Raji (cell line): Measurements from ENCODE around the gene TOP1.

ENCODE experiments used
- POLR2A ChIP-seq: IDR thresholded peaks from 2 replicates; pipeline ENCODE4 v1.6.1; 2011; ENCODE audit warnings: low read depth, low read length, control low read depth; ENCODE audit not compliant: insufficient read depth

TOP1 gene

DNA sequence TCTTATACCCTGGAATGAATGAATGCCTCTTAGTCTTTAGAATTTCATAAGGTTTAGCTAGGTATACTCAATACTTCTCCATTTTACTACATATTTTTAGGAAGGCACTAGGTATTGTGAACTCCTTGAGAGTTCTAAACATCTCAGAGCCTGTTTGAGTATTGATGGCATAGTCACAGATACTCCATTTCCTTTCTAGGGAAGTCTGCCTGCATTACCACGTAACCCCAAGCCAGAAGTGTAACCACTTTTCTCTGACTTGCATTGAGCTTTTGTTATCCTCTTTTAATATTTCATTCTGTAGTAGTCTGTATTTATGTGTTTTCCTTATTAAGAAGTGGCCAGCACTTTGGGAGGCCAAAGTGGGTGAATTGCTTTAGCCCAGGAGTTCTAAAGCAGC, 12.2 kb downstream of the TOP1 start:
- no peak for TF ChIP-seq POLR2A

GRCh38 chr20:41041693-41042092, 13.1 kb downstream of the TOP1 start:
- no peak for TF ChIP-seq POLR2A

DNA sequence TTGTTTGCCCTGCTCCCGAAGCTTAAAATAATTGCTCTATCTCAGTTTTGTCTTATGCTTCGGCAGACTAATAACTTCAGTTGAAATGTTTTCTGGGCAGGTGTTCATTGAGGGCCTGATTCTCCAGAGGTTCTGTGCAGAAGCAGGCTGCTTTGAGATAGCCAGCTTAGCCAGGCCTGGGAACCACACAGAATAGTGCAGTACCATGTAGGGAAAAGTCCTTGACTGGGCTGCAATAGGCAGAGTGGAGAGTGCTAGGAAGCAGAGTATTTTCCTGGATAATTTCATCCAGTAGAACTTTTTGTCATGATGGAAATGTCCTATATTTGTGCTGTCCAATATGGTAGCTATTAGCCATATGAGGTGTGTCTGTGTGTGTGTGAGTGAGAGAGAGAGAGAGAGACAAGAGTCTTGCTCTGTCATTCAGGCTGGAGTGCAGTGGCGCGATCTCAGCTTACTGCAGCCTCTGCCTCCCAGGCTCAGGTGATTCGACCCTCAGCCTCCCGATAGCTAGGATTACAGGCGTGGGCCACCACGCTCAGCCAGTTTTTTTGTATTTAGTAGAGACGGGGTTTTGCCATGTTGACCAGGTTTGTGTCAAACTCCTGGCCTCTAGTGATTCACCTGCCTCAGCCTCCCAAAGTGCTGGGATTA, 15.9 kb downstream of the TOP1 start:
- TF ChIP-seq POLR2A = no peak

DNA sequence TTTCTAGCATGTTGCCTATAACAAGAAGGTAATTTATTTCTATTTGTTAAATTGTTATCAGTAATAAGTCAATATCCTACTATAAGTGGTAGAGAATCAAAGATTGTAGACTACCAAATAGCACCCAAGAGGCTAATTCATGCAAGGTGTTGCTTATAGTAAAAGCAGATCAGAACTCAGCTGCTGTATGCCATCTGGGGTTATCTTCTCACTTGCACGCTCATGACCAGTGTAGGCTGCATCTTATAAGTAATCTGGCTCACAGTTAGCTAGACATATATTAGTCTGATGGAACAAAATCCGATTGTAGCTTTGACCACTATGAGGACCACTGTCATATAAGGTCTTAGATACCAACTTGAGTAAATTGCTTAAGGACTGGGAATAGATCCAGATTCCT, 17.0 kb downstream of the TOP1 start:
- no peak for TF ChIP-seq POLR2A

DNA sequence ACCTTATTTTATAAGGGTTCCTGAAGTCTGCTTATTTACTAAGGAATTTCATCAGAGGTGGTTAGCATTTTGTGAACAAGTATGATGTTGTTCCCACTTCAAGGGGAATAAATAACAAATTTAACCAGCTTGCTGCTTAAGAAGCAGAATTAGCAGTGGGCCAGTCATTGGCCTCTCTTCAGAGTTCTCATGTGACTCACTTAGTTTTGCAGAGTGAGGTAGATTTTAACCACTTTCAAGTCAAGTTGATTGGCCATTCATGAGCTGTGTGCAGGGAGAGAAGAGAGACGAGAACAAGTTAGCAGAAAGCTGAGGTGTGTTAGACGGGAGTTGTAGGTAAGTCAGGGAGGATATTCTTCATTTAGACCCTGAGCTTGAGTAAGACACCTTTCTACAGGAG, 18.1 kb downstream of the TOP1 start:
- TF ChIP-seq POLR2A = no peak

- no peak for TF ChIP-seq POLR2A
These were observed 18.8 kb downstream of the TOP1 start for GRCh38 chr20:41047279-41047974.

GRCh38 chr20:41047975-41048305, 19.3 kb downstream of the TOP1 start:
- no peak for TF ChIP-seq POLR2A

DNA sequence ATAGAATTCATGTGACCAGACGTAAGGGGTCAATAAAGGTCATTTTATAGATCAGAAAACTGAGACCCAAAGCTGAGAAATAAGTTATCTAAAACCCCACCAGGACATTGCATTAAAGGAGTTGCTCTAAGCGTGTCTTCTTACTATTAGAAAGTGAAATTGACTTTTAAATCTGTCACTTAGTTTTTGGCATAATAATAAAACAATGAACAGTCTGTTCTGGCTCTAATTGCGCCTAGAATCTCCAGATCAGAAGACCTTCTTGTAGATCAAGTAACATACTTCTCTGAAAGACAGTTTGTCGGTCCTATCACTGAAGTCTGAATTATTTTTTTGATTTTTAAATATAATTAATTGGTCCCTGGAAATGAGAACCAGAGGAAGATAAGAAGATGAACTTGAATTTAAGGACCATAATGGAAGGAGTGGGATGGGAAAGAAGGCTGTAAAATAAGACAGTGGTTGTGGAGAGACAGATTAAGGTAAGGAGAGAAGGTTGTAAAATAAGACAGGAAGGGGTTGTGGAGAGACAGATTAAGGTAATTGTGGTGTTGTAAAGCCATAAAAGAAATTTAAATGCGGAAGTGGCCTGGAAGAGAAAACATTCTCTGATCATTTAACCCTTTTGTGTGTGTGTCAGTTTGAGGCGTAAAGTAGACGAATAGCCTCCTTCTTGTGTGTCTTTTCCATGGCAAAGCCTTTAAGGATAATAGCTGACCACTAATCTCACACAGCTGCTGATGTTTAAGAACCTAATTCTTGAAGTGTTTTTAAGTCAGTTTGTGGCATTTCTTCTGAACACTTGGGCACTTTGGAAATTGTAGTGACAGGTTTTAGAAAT, 20.1 kb downstream of the TOP1 start:
- no peak for TF ChIP-seq POLR2A

GRCh38 chr20:41049451-41049850, 20.8 kb downstream of the TOP1 start:
- no peak for TF ChIP-seq POLR2A

DNA sequence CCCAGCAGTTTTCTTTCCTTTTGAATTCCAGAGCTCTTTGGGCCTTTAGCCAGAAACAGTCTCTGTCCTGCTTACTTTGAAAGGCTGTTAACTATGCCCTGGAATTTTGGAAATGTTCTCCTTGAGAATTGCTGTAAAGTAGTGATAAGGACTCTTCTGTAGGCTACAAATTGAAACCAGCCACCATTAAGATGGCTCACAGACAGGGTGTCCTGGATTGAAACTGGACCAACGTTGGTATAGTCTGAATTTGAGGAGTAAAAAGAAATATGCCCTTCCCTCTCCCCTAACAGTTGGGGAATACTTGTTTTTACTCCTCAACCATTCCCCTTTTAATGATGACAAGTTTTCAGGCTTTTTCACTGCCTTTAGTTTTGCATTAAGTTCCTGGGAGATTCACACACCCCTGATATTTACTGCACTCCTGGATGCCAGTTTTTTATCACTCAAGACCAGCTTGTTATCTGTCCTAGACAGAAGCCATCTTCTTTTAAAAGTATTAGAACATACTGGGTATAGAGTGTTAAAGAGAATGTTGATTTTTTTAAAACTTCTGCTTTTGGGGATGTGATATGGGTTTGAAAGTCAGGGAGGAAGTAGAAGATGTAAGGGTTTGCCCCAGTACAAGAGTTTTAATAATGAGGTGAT, 21.9 kb downstream of the TOP1 start:
- TF ChIP-seq POLR2A = no peak

DNA sequence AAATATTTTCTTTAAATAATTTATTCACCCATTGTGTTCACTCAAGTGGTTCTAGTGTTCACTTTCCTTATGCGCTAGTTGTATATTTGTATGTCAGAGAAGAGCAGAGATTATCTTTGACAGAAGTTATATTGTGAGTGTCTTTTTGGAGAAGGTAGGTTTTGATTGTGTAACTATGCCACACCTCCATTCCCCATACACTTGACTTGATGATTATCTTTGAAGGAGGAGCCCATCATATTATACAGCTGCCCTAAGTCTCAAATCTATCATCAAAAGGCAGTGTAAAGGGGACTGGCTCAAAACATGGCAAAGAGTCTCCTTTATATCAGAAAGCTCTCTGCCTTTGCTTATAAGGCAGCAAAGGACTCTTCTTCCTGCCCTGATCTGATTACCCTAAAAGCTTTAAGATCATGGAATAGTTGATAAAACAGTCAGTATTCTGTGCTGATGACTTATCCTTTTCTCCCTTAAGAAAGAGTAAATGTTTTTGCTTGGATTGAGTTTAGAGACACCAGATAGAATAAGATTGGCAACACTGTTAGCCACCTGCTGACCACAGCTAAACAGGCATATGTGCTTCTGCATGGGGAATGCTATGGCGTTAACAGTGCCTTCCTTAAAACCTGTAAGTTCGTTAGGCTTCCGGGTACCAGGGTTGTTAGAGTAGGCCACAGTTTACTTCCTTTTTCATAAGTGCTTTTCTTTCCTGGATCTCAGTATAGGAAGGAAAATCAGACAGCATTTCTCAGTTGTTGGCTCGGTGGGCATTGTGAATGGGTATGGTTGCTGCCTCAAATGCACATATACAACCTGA, 22.6 kb downstream of the TOP1 start:
- no peak for TF ChIP-seq POLR2A

DNA sequence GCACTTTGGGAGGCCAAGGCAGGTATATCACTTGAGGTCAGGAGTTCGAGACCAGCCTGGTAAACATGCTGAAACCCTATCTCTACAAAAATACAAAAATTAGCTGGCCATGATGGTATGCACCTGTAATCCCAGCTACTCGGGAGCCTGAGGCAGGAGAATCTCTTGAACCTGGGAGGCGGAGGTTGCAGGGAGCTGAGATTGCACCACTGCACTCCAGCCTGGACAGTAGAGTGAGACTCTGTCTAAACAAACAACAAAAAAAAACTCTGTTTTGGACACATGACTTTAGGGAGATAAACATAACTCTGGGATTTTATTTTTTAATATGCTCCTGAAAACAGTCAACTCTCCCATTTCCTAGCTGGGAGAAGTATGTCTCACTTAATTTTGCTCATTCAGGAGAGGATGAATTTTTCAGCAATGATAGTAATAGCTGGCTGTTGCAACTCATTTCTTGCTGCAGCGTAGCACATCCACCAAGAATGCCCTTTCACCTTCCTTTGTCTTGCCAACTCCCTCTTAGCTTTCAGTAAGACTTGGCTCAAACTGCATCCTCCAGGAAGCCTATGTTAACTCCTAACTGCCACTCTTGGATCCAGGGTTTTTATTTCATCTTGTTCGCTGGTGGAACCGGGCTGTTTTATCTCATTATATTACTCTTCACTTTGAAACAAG, 24.3 kb downstream of the TOP1 start:
- no peak for TF ChIP-seq POLR2A

- no peak for TF ChIP-seq POLR2A
These were observed 25.6 kb downstream of the TOP1 start for GRCh38 chr20:41054070-41054846.
